Measurements from ENCODE around the gene GPR141. TPM values are rescaled to one million over a fixed set of nuclear protein-coding genes. Genes with fewer than 3 reads are reported as not detected.

Gene GPR141
- total and polyA plus RNA-seq, 9 of the 15 experiments (the other 6 are each of a cell fraction or from before 2014, with no cell fraction given), result not detected

DNA sequence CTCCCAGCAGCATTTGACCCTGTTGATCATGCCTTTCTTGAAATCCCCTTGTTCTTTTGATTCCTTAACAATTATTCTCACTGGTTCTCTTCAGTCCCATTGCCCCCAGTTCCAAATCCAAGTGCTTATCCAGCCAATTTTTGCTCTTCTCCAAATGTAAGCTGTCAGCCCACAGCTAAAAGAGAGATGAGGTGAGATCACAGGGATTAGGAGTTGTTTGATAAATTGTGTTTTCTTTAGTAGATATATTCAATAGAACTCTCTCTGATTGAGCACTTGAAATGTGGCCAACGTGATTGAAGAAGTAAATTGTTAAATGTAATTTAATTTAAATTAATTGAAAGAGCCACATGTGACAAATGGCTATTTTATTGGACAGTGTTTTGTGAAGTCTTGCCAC, 88.2 kb downstream of the GPR141 start (continued):
- TF ChIP-seq, protein P1, sequence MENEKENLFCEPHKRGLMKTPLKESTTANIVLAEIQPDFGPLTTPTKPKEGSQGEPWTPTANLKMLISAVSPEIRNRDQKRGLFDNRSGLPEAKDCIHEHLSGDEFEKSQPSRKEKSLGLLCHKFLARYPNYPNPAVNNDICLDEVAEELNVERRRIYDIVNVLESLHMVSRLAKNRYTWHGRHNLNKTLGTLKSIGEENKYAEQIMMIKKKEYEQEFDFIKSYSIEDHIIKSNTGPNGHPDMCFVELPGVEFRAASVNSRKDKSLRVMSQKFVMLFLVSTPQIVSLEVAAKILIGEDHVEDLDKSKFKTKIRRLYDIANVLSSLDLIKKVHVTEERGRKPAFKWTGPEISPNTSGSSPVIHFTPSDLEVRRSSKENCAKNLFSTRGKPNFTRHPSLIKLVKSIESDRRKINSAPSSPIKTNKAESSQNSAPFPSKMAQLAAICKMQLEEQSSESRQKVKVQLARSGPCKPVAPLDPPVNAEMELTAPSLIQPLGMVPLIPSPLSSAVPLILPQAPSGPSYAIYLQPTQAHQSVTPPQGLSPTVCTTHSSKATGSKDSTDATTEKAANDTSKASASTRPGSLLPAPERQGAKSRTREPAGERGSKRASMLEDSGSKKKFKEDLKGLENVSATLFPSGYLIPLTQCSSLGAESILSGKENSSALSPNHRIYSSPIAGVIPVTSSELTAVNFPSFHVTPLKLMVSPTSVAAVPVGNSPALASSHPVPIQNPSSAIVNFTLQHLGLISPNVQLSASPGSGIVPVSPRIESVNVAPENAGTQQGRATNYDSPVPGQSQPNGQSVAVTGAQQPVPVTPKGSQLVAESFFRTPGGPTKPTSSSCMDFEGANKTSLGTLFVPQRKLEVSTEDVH (IDR thresholded peaks at IDR 0.05; ENCODE audit: low read depth, partially characterized antibody), result no peak
- no peak for TF ChIP-seq ZNF589 (CRISPR knock-in tag; IDR thresholded peaks at IDR 0.05; ENCODE audit: low read depth)
- no peak for TF ChIP-seq ARNT (IDR thresholded peaks at IDR 0.05)
- TF ChIP-seq PHTF2 (CRISPR knock-in tag; IDR thresholded peaks at IDR 0.05), result no peak
- TF ChIP-seq SPI1 (IDR thresholded peaks at IDR 0.05; ENCODE audit: borderline replicate concordance, low read depth, low read length), result no peak
- no peak for TF ChIP-seq MAZ (CRISPR knock-in tag; conservative IDR thresholded peaks at IDR 0.05 in 1 of 2, IDR thresholded peaks at IDR 0.05 in 1 of 2)
- no peak for TF ChIP-seq ELF4 (CRISPR knock-in tag; IDR thresholded peaks at IDR 0.05)
- TF ChIP-seq TSC22D4 (tag; IDR thresholded peaks at IDR 0.05), result no peak
- no peak for TF ChIP-seq PHB (CRISPR knock-in tag; IDR thresholded peaks at IDR 0.05)
- no peak for TF ChIP-seq NCOA2 (IDR thresholded peaks at IDR 0.05; ENCODE audit: partially characterized antibody in 2 of 2)
- TF ChIP-seq, protein P2, sequence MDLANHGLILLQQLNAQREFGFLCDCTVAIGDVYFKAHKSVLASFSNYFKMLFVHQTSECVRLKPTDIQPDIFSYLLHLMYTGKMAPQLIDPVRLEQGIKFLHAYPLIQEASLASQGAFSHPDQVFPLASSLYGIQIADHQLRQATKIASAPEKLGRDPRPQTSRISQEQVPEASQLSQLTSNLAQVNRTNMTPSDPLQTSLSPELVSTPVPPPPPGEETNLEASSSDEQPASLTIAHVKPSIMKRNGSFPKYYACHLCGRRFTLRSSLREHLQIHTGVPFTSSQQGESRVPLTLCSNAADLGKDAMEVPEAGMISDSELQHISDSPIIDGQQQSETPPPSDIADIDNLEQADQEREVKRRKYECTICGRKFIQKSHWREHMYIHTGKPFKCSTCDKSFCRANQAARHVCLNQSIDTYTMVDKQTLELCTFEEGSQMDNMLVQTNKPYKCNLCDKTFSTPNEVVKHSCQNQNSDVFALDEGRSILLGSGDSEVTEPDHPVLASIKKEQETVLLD (IDR thresholded peaks at IDR 0.05), result no peak
- TF ChIP-seq SIN3B (IDR thresholded peaks at IDR 0.05; ENCODE audit: low read depth), result no peak
- no peak for TF ChIP-seq FOSL1 (tag; conservative IDR thresholded peaks at IDR 0.05)

Data from K562 (cell line).